ENCODE data around the gene PRDM10. TPM values are rescaled to one million over a fixed set of nuclear protein-coding genes. Genes with fewer than 3 reads are reported as not detected.

The PRDM10 gene
- total RNA-seq, 2 experiments from 2014 or later: 12.9 to 15.2 TPM

DNA sequence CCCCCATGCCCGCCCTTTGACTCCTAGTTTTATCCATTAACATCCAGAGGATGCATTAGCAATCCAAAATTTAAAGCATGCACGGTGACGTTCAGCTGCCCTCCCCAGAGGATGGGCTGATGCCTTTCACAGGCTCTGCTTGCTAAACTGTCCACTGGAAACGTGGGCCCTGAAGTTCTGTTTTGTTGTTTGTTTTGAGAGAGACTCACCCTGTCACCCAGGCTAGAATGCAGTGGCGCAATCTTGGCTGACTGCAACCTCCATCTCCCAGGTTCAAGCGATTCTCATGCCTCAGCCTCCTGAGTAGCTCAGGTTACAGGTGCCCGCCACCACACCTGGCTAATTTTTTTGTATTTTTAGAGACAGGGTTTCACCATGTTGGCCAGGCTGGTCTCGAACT is 146.6 kb downstream of the PRDM10 start:
- ChIA-PET POLR2A (no interaction called here), CTCF (no interaction called here)
- H3K36me3 Mint-ChIP-seq (ENCODE audit: low read depth): peaks cover 44% of the 10 kb centered on the region
- H3K27ac Mint-ChIP-seq: peak overlapping the region; percentile 32
- peaks cover 75% of the 10 kb centered on the region for H3K4me1 Mint-ChIP-seq
- no peaks in the 10 kb centered on the region for H3K27me3 Mint-ChIP-seq
- no peaks in the 10 kb centered on the region for H3K9me3 Mint-ChIP-seq
- no peak overlapping the region for H3K4me3 Mint-ChIP-seq
- no peak for DNase-seq

DNA sequence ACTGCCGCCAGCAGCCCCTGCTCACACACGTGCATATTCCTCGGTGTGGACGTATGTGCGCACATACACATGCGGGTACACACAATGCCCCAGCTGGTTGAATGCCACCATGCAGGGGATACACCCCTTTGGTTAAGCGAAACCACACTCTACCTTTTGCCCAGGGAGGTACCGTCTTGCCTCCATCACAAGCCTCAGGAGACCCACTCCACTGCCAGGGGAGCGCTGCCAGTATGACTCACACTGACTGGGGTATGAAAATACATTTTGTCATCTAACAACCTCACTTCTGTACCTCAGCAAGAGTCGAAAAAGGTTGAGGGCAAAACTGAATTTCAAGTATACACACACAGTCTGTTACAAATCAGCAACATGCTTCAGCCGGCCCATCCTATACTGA is 147.5 kb downstream of the PRDM10 start:
- ChIA-PET CTCF (interaction anchor here (0.6 kb wide), 1 partner anchor 115 kb away, joined by 3 read pairs; no protein-coding TSS in a partner anchor), POLR2A (no interaction called here)
- no peak for DNase-seq
- Mint-ChIP-seq H3K4me3 (no peak overlapping the region), H3K27me3 (no peaks in the 10 kb centered on the region), H3K27ac (peak overlapping the region; percentile 100), H3K9me3 (no peaks in the 10 kb centered on the region), H3K36me3 (ENCODE audit: low read depth) (peaks cover 37% of the 10 kb centered on the region), H3K4me1 (peaks cover 70% of the 10 kb centered on the region)

DNA sequence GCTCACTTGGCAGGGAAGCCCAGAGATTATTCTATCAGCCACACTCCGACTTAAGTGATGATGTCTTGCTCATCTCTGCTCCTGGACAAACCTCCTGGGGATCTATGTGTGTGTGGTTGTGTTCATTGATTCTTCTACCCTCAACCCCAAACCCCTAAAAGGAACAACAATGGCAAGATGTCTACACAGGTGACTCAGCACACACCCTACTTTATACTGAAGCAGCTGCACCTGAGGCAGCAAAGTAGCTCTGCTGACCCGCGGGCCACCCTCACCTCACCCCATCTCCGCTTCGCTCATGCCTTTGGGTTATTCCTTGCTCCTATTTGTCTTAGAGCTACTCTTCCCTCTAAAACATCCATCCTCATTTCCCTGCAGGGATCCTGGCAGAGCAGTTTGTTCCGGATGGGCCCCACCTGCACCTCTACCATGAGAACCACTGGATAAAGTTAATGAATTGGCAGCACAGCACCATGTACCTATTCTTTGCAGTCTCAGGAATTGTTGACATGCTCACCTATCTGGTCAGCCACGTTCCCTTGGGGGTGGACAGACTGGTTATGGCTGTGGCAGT is 148.3 kb downstream of the PRDM10 start:
- Mint-ChIP-seq H3K4me3 (peak overlapping the region; percentile 53), H3K9me3 (no peaks in the 10 kb centered on the region), H3K27ac (peak overlapping the region; percentile 100), H3K4me1 (peaks cover 63% of the 10 kb centered on the region), H3K36me3 (ENCODE audit: low read depth) (peaks cover 30% of the 10 kb centered on the region), H3K27me3 (no peaks in the 10 kb centered on the region)
- ChIA-PET POLR2A (no interaction called here), CTCF (interaction anchor here (2.3 kb wide), 1 partner anchor 10 kb away, joined by 12 read pairs; no protein-coding TSS in a partner anchor)
- DNase-seq: no peak

DNA sequence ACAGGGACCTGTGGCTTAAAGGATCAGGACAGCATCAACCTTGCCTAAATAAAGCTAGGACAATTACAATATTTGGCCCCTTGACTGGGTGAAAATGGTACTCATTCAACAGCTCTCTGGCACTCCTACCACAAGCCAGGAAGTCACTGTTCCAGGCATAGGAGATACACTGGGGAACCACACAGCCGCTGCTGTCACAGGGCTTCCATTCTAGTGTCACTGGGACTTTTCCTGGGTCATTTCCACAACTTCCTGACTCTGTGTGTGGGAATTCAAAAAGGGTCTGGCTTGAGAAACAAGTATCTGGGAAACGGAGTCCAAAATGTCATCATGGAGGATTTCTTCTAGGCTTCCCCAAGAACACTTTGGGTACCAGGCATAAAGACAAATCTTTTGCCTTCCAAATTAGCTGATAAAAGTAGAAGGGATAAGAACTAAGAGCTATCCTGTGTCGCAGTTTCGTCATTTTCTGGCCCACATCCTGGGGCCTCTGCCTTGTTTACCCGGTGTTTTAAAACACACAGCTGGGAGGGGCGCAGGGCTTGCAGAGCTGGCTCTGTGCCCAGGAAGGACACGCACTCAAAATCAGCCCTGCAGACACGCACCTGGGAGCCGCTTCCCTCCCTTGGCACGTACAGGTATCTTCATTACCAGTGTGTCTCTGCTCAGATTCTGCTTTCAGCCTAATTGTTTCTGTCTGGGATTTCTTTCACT is 149.0 kb downstream of the PRDM10 start:
- Mint-ChIP-seq H3K27ac (peak overlapping the region; percentile 100), H3K4me3 (peak overlapping the region; percentile 53), H3K4me1 (peaks cover 56% of the 10 kb centered on the region), H3K27me3 (no peaks in the 10 kb centered on the region), H3K36me3 (ENCODE audit: low read depth) (peaks cover 28% of the 10 kb centered on the region), H3K9me3 (no peaks in the 10 kb centered on the region)
- CTCF ChIA-PET: interaction anchor here (2.3 kb wide), 1 partner anchor 10 kb away, joined by 12 read pairs; no protein-coding TSS in a partner anchor
- DNase-seq: peak; percentile 89
- POLR2A ChIA-PET: no interaction called here

GRCh38 chr11:129852125-129852740 is 150.4 kb downstream of the PRDM10 start:
- no peak for DNase-seq
- POLR2A ChIA-PET: no interaction called here
- H3K36me3 Mint-ChIP-seq (ENCODE audit: low read depth): peaks cover 21% of the 10 kb centered on the region

More at GRCh38 chr11:129852125-129852740, 150.4 kb downstream of the PRDM10 start:
- CTCF ChIA-PET: no interaction called here
- Mint-ChIP-seq H3K27ac (peak overlapping the region; percentile 100), H3K9me3 (no peaks in the 10 kb centered on the region), H3K4me1 (peaks cover 47% of the 10 kb centered on the region), H3K4me3 (no peak overlapping the region), H3K27me3 (no peaks in the 10 kb centered on the region)

Other genes starting within 250 kb of the PRDM10 start
- gene TMEM45B, start 187.0 kb downstream of the PRDM10 start, total RNA-seq: under 1 TPM; 0.84 to 0.94 TPM
- gene NFRKB, start 107.3 kb downstream of the PRDM10 start, total RNA-seq: 10 to 100 TPM; 37.4 to 43.2 TPM
- 10 to 100 TPM; 18.9 to 19.8 TPM for gene APLP2, start 67.1 kb upstream of the PRDM10 start, total RNA-seq
- gene ST14, start 156.9 kb upstream of the PRDM10 start, total RNA-seq: not detected

Measured in activated CD4-positive, alpha-beta T cell treated with anti-CD3 and anti-CD28 coated beads, Interleukin-2, amount 10 ng/mL, durations not matched to agents 7 days and 5 days (primary cell).